GM12891 (cell line): ENCODE data around the gene ADSL.

Experiments used
- POLR2A ChIP-seq: IDR thresholded peaks from 2 replicates; pipeline ENCODE4 v1.6.1; 2011; ENCODE audit warnings: low read depth, low read length, control low read depth
- POLR2AphosphoS5 ChIP-seq: IDR thresholded peaks from 2 replicates; pipeline ENCODE4 v1.6.1; 2011; ENCODE audit warnings: low read depth, low read length, control low read depth
- SPI1 ChIP-seq: IDR thresholded peaks from 2 replicates; pipeline ENCODE4 v1.6.1; 2011; ENCODE audit warnings: low read depth, low read length, control low read depth
- TAF1 ChIP-seq: IDR thresholded peaks from 2 replicates; pipeline ENCODE4 v1.6.1; 2011; ENCODE audit warnings: low read depth, low read length, control low read depth

- TF ChIP-seq POLR2AphosphoS5 = no peak
- no peak for TF ChIP-seq SPI1
- no peak for TF ChIP-seq POLR2A
- TF ChIP-seq TAF1 = no peak
Measured at GRCh38 chr22:40404251-40405177, 58.2 kb downstream of the ADSL start.
